Measurements from ENCODE around the gene MCRIP2.

The MCRIP2 gene

DNA sequence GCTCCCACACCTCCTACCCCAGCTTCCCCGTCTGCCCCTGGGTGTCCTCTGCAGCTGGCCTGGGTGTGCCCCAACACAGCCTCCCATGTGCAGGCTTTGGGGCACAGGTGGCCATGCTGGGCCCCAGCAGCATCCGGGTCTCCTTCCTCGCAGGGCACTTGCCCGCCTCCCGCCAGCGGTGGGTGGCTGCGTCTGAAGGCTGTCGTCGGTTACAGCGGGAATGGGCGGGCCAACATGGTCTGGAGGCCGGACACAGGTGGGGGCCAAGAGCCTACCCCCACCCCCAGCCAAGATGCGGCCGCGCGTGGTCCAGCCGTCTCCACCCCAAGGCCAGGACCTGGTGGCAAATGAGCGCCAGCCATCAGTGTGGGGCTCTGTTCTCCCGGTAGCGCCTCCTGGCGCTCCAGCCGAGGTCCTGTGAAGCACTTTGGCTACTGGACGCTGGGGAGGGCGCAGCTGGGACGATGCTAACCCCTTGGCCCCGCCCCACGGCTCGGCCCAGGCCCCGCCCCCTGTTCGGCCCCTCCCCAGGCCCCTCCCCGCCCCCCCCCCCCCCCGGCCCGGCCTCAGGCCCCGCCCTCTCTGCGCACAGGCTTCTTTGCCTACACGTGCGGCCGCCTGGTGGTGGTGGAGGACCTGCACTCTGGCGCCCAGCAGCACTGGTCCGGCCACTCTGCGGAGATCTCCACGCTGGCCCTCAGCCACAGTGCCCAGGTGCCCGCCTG lies 19.0 kb downstream of the MCRIP2 start:
- Histone ChIP-seq H3K9me3 (ENCODE audit: severe bottlenecking) (no peaks in the 10 kb centered on the region), H3K27me3 (ENCODE audit: insufficient read depth, low read depth, severe bottlenecking) (no peaks in the 10 kb centered on the region), H3K4me3 (ENCODE audit: low read depth, low read length) (no peak overlapping the region), H3K36me3 (peaks cover 70% of the 10 kb centered on the region), H3K27ac (peak overlapping the region; percentile 69)
- TF ChIP-seq, protein P1, sequence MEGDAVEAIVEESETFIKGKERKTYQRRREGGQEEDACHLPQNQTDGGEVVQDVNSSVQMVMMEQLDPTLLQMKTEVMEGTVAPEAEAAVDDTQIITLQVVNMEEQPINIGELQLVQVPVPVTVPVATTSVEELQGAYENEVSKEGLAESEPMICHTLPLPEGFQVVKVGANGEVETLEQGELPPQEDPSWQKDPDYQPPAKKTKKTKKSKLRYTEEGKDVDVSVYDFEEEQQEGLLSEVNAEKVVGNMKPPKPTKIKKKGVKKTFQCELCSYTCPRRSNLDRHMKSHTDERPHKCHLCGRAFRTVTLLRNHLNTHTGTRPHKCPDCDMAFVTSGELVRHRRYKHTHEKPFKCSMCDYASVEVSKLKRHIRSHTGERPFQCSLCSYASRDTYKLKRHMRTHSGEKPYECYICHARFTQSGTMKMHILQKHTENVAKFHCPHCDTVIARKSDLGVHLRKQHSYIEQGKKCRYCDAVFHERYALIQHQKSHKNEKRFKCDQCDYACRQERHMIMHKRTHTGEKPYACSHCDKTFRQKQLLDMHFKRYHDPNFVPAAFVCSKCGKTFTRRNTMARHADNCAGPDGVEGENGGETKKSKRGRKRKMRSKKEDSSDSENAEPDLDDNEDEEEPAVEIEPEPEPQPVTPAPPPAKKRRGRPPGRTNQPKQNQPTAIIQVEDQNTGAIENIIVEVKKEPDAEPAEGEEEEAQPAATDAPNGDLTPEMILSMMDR (IDR thresholded peaks at IDR 0.05; ENCODE audit: low read depth, low read length): peak; percentile 72
- DNase-seq: peak; percentile 93

DNA sequence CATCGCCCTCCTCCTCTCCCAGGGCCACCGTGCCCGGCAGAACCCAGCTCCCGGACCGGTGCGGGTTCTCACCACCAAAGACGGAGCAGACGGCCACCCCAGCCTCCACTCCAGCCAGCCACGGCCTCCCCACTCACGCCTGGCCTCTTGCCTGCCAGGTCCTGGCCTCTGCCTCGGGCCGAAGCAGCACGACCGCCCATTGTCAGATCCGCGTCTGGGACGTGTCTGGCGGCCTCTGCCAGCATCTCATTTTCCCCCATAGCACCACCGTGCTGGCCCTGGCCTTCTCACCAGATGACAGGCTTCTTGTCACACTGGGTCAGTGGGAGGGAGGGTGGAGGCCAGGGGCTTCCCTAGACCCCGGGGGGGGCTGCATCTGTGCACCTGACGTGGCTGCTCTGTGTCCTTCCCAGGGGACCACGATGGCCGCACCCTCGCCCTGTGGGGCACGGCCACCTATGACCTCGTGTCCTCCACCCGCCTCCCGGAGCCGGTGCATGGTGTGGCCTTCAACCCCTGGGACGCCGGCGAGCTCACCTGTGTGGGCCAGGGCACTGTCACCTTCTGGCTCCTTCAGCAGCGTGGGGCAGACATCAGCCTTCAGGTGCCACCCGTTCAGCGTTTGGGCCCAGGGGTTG lies 19.7 kb downstream of the MCRIP2 start:
- no peak for DNase-seq
- H3K36me3 ChIP-seq: peaks cover 69% of the 10 kb centered on the region
- TF ChIP-seq, protein P1 (IDR thresholded peaks at IDR 0.05; ENCODE audit: low read depth, low read length): no peak
- H3K4me3 ChIP-seq (ENCODE audit: low read depth, low read length): no peak overlapping the region
- H3K9me3 ChIP-seq (ENCODE audit: severe bottlenecking): no peaks in the 10 kb centered on the region
- peak overlapping the region; percentile 69 for H3K27ac ChIP-seq
- H3K27me3 ChIP-seq (ENCODE audit: insufficient read depth, low read depth, severe bottlenecking): no peaks in the 10 kb centered on the region

DNA sequence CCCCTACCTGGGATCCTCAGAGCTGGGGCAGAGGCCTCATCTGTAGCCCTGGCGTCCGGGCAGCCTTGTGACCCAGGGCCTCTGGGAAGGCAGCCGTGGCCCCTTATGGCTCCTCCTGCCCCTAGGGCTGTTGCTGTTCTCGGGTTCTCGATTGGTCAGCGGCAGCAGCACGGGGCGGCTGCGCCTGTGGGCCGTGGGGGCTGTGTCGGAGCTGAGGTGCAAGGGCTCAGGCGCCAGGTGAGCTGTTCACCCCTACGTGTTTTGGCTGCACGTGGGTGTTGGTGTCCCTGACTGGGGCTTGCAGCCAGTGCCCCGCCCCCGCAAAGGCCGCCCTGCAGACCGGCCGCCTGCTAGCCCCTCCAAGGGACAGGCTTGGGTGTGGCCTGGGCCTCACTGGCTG lies 20.5 kb downstream of the MCRIP2 start:
- TF ChIP-seq, protein P1 (IDR thresholded peaks at IDR 0.05; ENCODE audit: low read depth, low read length): no peak
- H3K27ac ChIP-seq: no peak overlapping the region
- no peak for DNase-seq
- no peaks in the 10 kb centered on the region for H3K27me3 ChIP-seq (ENCODE audit: insufficient read depth, low read depth, severe bottlenecking)
- H3K9me3 ChIP-seq (ENCODE audit: severe bottlenecking): no peaks in the 10 kb centered on the region
- H3K4me3 ChIP-seq (ENCODE audit: low read depth, low read length): no peak overlapping the region
- peaks cover 61% of the 10 kb centered on the region for H3K36me3 ChIP-seq

DNA sequence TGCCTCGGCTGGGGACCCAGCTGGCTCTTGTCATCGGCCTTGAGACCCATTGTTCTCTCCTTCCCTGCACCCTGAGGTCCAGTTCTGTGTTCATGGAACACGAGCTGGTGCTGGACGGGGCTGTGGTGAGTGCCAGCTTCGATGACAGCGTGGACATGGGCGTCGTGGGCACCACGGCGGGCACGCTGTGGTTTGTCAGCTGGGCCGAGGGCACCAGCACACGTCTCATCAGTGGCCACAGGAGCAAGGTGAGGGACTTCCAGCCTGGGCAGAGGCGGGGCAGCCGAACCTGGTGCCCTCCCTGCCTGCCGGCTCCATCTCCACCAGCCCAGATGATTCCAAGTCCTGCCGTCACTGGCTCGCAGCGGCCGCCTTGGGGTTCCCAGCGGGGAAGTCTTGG lies 21.0 kb downstream of the MCRIP2 start:
- Histone ChIP-seq H3K36me3 (peaks cover 61% of the 10 kb centered on the region), H3K27ac (no peak overlapping the region), H3K27me3 (ENCODE audit: insufficient read depth, low read depth, severe bottlenecking) (no peaks in the 10 kb centered on the region), H3K9me3 (ENCODE audit: severe bottlenecking) (no peaks in the 10 kb centered on the region), H3K4me3 (ENCODE audit: low read depth, low read length) (no peak overlapping the region)
- DNase-seq: no peak
- TF ChIP-seq, protein P1 (IDR thresholded peaks at IDR 0.05; ENCODE audit: low read depth, low read length): no peak

DNA sequence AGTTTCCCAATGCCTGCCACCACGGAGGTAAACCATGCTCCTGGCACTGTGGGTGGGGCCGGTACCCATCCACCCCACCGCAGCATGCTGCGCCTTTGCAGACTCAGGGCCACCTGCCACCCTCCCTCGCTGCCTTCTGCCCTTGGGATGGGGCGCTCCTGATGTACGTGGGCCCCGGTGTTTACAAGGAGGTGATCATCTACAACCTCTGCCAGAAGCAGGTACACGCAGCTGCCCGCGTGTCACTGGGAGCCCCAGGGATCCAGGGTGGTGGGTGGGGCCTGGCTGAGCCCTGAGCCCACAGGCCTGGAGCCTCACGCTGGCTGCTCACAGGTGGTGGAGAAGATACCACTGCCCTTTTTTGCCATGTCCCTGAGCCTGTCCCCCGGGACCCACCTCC lies 24.9 kb downstream of the MCRIP2 start:
- Histone ChIP-seq H3K9me3 (ENCODE audit: severe bottlenecking) (no peaks in the 10 kb centered on the region), H3K27ac (no peak overlapping the region), H3K27me3 (ENCODE audit: insufficient read depth, low read depth, severe bottlenecking) (no peaks in the 10 kb centered on the region), H3K4me3 (ENCODE audit: low read depth, low read length) (no peak overlapping the region), H3K36me3 (peaks cover 59% of the 10 kb centered on the region)
- TF ChIP-seq, protein P1 (IDR thresholded peaks at IDR 0.05; ENCODE audit: low read depth, low read length): no peak
- DNase-seq: no peak

Measured in WERI-Rb-1 (cell line).